Osteoblast (primary cell): ENCODE data around the gene LRFN5. TPM values are rescaled to one million over a fixed set of nuclear protein-coding genes. Genes with fewer than 3 reads are reported as not detected.

Source experiments
- DNase-seq: peaks from one replicate; pipeline ENCODE4 v3.0.0; 2011; ENCODE audit warnings: low spot score, mixed read lengths; ENCODE audit not compliant: insufficient read length; ENCODE audit errors: missing footprints
- H2AFZ ChIP-seq: 2 replicates; pipeline ENCODE4 v1.6.0; 2011; ENCODE audit warnings: mild to moderate bottlenecking, low read length
- H3K27ac ChIP-seq: 2 replicates; pipeline ENCODE4 v1.5.1; 2011; ENCODE audit warnings: mild to moderate bottlenecking, low read depth, low read length, moderate library complexity
- H3K27me3 ChIP-seq: 2 replicates; pipeline ENCODE4 v1.6.0; 2012; ENCODE audit warnings: mild to moderate bottlenecking, control low read depth, inconsistent platforms, low read length, moderate library complexity; ENCODE audit not compliant: insufficient read depth
- H3K36me3 ChIP-seq: 2 replicates; pipeline ENCODE4 v1.5.1; 2011; ENCODE audit warnings: mild to moderate bottlenecking, low read length, control low read depth, moderate library complexity; ENCODE audit not compliant: insufficient read depth
- H3K4me1 ChIP-seq: 2 replicates; pipeline ENCODE4 v1.5.1; 2011; ENCODE audit warnings: mild to moderate bottlenecking, low read length, control low read depth, moderate library complexity; ENCODE audit not compliant: insufficient read depth
- H3K4me2 ChIP-seq: 2 replicates; pipeline ENCODE4 v1.6.0; 2011; ENCODE audit warnings: mild to moderate bottlenecking, low read length; ENCODE audit not compliant: insufficient read depth
- H3K4me3 ChIP-seq: fragments of 200-600 bp; sonication (generic); 3 replicates; pipeline ENCODE4 v1.5.1; 2012; ENCODE audit warnings: mild to moderate bottlenecking, low read length, inconsistent platforms; ENCODE audit not compliant: insufficient read depth
- H3K79me2 ChIP-seq: 2 replicates; pipeline ENCODE4 v1.6.0; 2012; ENCODE audit warnings: mild to moderate bottlenecking, low read length, control low read depth, inconsistent platforms; ENCODE audit not compliant: insufficient read depth
- H3K9me3 ChIP-seq: 2 replicates; pipeline ENCODE4 v1.5.1; 2011; ENCODE audit warnings: low read depth, low read length, control low read depth
- H4K20me1 ChIP-seq: 2 replicates; pipeline ENCODE4 v1.6.0; 2012; ENCODE audit warnings: mild to moderate bottlenecking, low read length, control low read depth; ENCODE audit not compliant: insufficient read depth
- total RNA-seq: library from RNA; depleted of rRNA; stranded (reverse); fragments of >200 nt; gene quantifications from 2 replicates; pipeline ENCODE4 v1.2.3, GENCODE V29; 2012
- TF ChIP-seq, protein P1 (sequence below): IDR thresholded peaks from 2 replicates; pipeline ENCODE4 v1.5.1; 2011; ENCODE audit warnings: mild to moderate bottlenecking, low read depth, low read length, moderate library complexity; ENCODE audit errors: extremely low read depth

The LRFN5 gene
- total RNA-seq, 1 donor = 0.36 TPM

DNA sequence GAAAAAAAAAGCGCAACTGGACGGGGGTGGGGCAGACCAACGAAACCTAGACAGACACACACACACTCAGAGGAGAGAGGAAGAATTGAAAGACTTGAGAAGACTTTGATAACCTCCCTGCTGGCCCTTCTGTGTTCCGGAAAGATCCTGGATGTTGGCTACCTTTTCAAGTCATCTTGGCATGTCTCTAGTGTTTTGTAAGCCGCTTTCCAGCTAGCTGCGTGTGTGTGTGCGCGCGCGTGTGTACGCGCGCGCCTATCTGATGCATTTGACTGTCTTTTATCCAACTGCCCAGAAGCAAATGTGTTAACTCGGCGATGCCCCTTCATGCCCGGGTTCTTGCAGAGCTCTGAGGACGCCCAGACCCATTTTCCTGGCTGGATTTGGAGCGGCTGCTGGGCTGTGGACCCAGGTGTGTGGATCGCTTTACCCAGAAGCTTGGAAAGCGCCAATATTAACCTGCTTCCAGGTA, 664 bp downstream of the LRFN5 start:
- Histone ChIP-seq H3K4me2 (peak overlapping the region; percentile 79), H3K4me1 (peaks cover 2% of the 10 kb centered on the region), H3K79me2 (no peaks in the 10 kb centered on the region), H3K9me3 (no peaks in the 10 kb centered on the region), H3K27me3 (peaks cover 54% of the 10 kb centered on the region), H3K4me3 (peak overlapping the region; percentile 64), H3K27ac (no peak overlapping the region), H2AFZ (peak overlapping the region; percentile 59), H3K36me3 (no peaks in the 10 kb centered on the region), H4K20me1 (no peaks in the 10 kb centered on the region)
- DNase-seq = peak; percentile 68
- TF ChIP-seq, protein P1, sequence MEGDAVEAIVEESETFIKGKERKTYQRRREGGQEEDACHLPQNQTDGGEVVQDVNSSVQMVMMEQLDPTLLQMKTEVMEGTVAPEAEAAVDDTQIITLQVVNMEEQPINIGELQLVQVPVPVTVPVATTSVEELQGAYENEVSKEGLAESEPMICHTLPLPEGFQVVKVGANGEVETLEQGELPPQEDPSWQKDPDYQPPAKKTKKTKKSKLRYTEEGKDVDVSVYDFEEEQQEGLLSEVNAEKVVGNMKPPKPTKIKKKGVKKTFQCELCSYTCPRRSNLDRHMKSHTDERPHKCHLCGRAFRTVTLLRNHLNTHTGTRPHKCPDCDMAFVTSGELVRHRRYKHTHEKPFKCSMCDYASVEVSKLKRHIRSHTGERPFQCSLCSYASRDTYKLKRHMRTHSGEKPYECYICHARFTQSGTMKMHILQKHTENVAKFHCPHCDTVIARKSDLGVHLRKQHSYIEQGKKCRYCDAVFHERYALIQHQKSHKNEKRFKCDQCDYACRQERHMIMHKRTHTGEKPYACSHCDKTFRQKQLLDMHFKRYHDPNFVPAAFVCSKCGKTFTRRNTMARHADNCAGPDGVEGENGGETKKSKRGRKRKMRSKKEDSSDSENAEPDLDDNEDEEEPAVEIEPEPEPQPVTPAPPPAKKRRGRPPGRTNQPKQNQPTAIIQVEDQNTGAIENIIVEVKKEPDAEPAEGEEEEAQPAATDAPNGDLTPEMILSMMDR = no peak

DNA sequence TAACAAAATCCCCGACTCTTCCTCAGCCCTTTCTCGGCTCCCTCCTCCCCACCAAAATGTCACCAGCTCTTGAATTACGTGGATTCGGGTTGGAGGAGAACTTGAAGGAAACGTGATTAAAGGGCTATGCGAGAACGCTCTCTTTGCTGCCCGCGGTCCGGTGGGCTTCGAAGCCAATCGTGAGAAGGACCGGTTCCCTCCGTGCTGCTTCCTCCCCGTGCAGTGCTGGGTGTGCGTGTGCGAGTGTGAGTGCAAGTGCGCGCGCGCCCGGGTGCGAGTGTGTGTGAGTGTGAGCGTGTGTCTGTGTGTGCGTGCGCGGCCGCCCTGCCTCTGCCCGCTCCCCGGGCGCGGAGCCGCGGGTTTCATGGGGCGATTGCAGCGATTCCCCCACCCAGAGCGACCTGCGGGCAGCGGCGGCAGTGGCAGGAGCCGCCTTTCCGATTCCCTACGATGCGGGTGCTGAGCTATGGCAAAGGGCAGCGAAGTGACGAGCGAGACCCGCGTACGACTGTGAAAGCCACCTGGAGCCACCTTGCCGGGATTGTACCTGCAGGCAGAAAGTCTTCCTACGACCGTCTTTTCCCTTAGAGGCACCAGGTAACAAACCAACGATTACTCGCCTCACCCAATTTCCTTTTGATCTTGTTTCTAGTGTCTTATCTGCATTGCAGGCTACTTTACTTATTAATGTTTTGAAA, 1.4 kb downstream of the LRFN5 start:
- no peaks in the 10 kb centered on the region for H3K36me3 ChIP-seq
- H3K27me3 ChIP-seq = peaks cover 54% of the 10 kb centered on the region
- H3K4me1 ChIP-seq = peaks cover 2% of the 10 kb centered on the region
- H3K4me2 ChIP-seq = peak overlapping the region; percentile 7
- H2AFZ ChIP-seq = no peak overlapping the region
- no peaks in the 10 kb centered on the region for H3K79me2 ChIP-seq
- H4K20me1 ChIP-seq = no peaks in the 10 kb centered on the region
- no peaks in the 10 kb centered on the region for H3K9me3 ChIP-seq
- H3K27ac ChIP-seq = no peak overlapping the region
- TF ChIP-seq, protein P1 = no peak
- no peak for DNase-seq
- peak overlapping the region; percentile 1 for H3K4me3 ChIP-seq

DNA sequence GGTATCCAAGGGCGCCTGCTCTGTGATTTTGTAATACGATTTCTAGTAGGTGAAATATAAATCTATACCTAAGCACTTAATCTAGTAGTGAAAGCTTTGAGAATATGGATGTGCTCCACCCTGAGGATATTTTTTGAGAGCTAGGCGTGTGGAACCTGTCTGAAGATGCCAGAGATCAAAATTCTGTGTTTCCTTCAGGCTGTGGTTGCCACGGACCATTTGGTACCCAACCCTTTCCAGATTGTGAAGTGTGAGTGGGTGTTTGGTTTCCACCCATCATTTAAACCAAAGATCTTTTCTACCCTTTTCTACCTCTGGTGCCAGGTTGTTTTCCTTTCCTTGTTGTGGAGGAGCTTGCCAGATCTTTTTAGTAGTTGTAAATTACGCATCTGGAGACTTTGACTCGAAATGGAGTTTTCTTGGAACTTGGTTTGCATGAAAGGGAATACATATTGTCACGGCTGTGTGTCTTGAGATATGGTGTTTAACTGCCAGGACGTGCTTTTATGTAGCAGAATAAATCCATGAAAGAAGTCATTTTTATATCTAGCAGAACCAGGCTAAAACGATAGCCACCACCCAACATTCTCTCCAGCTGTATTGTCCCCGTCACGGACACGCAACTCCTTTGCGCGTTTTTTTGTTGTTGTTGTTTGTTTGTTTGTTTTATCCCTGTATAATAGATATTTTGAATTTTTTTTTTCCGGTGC, 2.2 kb downstream of the LRFN5 start:
- Histone ChIP-seq H3K27ac (no peak overlapping the region), H3K4me2 (no peak overlapping the region), H2AFZ (no peak overlapping the region), H3K36me3 (no peaks in the 10 kb centered on the region), H3K27me3 (peaks cover 54% of the 10 kb centered on the region), H3K4me3 (no peak overlapping the region), H4K20me1 (no peaks in the 10 kb centered on the region), H3K79me2 (no peaks in the 10 kb centered on the region), H3K4me1 (peaks cover 2% of the 10 kb centered on the region), H3K9me3 (no peaks in the 10 kb centered on the region)
- TF ChIP-seq, protein P1 = no peak
- DNase-seq = peak; percentile 41

DNA sequence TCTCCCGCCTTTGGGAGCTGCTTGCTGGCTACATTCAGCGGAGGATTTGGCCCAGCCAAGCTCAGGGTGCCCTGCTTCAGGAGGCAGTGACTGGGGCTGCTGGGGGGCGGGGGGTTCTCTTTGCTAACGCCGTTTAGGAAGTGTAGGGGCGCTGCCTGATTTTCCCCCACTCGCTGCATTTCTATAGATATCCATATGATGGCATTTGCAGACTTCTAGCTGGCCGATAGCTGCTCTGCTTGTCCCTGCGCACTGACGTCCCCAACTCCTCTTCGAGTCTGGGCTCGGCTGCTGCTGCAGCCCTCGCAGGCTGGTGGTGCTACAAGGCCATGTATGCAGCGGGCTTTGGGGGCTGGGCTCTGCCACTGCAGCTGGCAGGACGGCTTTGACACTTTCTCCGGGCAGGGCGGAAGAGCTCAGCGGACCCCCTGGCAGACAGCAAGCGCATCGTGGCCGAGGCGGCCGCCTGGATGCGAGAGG, 3.1 kb downstream of the LRFN5 start:
- H3K4me1 ChIP-seq = peaks cover 2% of the 10 kb centered on the region
- no peak overlapping the region for H3K27ac ChIP-seq
- no peak overlapping the region for H2AFZ ChIP-seq
- H3K9me3 ChIP-seq = no peaks in the 10 kb centered on the region
- H3K4me2 ChIP-seq = no peak overlapping the region
- TF ChIP-seq, protein P1 = no peak
- no peak overlapping the region for H3K4me3 ChIP-seq
- H3K79me2 ChIP-seq = no peaks in the 10 kb centered on the region
- DNase-seq = peak; percentile 60
- H3K36me3 ChIP-seq = no peaks in the 10 kb centered on the region
- peaks cover 50% of the 10 kb centered on the region for H3K27me3 ChIP-seq
- no peaks in the 10 kb centered on the region for H4K20me1 ChIP-seq
